SK-N-MC (cell line): ENCODE measurements around the gene NCOA3.

Experiments used
- EZH2 ChIP-seq: fragments of 200-600 bp; sonication (generic); IDR thresholded peaks from one replicate; pipeline ENCODE4 v1.6.1; 2017; ENCODE audit warnings: antibody characterized with exemption
- POLR2AphosphoS5 ChIP-seq: IDR thresholded peaks from 2 replicates; pipeline ENCODE4 v1.6.1; 2012; ENCODE audit warnings: mild to moderate bottlenecking, low read depth, low read length, borderline replicate concordance

DNA sequence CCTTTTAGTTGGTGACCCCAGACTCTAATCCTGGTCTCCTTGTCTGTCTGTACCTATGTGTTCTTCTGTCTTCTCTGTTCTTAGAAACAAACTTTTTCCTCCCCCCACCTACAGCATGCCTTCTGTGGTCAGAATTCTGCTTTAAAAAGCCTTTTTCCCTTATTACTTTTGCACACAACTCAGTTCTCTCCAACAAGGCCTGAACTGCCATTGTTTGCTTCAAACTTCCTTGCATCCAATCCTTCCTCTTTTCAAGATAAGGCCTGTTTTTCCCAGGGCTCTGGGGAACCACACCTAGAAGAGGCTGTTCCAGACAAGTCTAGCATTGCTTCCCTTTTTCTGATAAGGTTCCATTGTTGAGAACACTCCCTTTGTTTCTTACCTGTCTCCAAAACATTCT is 22.2 kb upstream of the NCOA3 start:
- TF ChIP-seq EZH2 (no peak), POLR2AphosphoS5 (no peak)
